Fibroblast of skin of left quadriceps (primary cell): ENCODE data around the gene LTBR.
"Not testable (repeated sequence)": the region's sequence is repeated elsewhere in the genome, so short reads cannot be mapped to it uniquely, and the experiment has no call there.

Experiments
- DNase-seq, 2 experiments: peaks; one replicate each; pipeline ENCODE4 v3.0.0-alpha.2; 2013; ENCODE audit warnings: low read depth in 2 of 2

LTBR gene

GRCh38 chr12:6425590-6426531, 41.9 kb downstream of the LTBR start:
- no peak for DNase-seq

GRCh38 chr12:6426882-6427671, 43.1 kb downstream of the LTBR start:
- no peak for DNase-seq

GRCh38 chr12:6427796-6428195, 43.8 kb downstream of the LTBR start:
- DNase-seq = not testable (repeated sequence)

- DNase-seq = no peak
Measured at GRCh38 chr12:6428326-6428725, 44.4 kb downstream of the LTBR start.

GRCh38 chr12:6430124-6430989, 46.4 kb downstream of the LTBR start:
- peak; percentile 83 to 85 for DNase-seq

GRCh38 chr12:6432991-6433390, 49.0 kb downstream of the LTBR start:
- no peak for DNase-seq

GRCh38 chr12:6434205-6435140, 50.5 kb downstream of the LTBR start:
- no peak for DNase-seq

GRCh38 chr12:6435961-6436715, 52.2 kb downstream of the LTBR start:
- DNase-seq = no peak

- no peak for DNase-seq
Measured at GRCh38 chr12:6437586-6437985, 53.6 kb downstream of the LTBR start.

- DNase-seq = no peak
Measured at GRCh38 chr12:6438345-6438744, 54.4 kb downstream of the LTBR start.

- DNase-seq = no peak
Measured at GRCh38 chr12:6440391-6440790, 56.4 kb downstream of the LTBR start.
